ENCODE measurements around the gene R3HDM2. TPM values are rescaled to one million over a fixed set of nuclear protein-coding genes. Genes with fewer than 3 reads are reported as not detected.
A peak's percentile ranks its signal among the peaks of the same experiment; 100 is the strongest.

R3HDM2 gene
- total and polyA plus RNA-seq, 2 donors (not counting 1 experiment from before 2014, with no cell fraction given) = 104 to 129 TPM

- ChIA-PET CTCF (interaction anchor here (1.2 to 8.8 kb wide), 2 partner anchors 17 to 95 kb away, joined by 4 to 838 read pairs; partner anchors contain the start of genes SHMT2 and STAC3), POLR2A (interaction anchor here (1.0 kb wide), 1 partner anchor 10 kb away, joined by 4 read pairs; the partner anchor contains the start of gene SHMT2)
- H3K36me3 ChIP-seq (replicated peaks in 1 of 2; ENCODE audit: control extremely low read depth in 1 of 2, control insufficient read depth in 1 of 2, extremely low read depth in 1 of 2, insufficient read depth in 2 of 2, low read length in 1 of 2) = no peaks in the 10 kb centered on the region
- H3K27ac ChIP-seq (ENCODE audit: low read length in 2 of 2) = no peak overlapping the region
- intact Hi-C loops (cut with micrococcal nuclease) = no loop called here
- no peak overlapping the region for H3K4me2 ChIP-seq (replicated peaks; ENCODE audit: low read depth, low read length, poor library complexity, severe bottlenecking)
- peaks cover 30% of the 10 kb centered on the region for H4K20me1 ChIP-seq (ENCODE audit: control insufficient read depth, insufficient read depth, low read length, poor library complexity, severe bottlenecking)
- peaks cover 80 to 82% of the 10 kb centered on the region in 2 donors for H3K4me1 ChIP-seq (ENCODE audit: control insufficient read depth in 2 of 2, insufficient read depth in 2 of 2, low read length in 2 of 2)
- peaks cover 5% of the 10 kb centered on the region for H3K79me2 ChIP-seq (ENCODE audit: control insufficient read depth, insufficient read depth, low read length)
- DNase-seq = no peak
- Mint-ChIP-seq H3K9me3 (ENCODE audit: insufficient read depth) (no peaks in the 10 kb centered on the region), H3K4me1 (peaks cover 72% of the 10 kb centered on the region), H3K27ac (no peak overlapping the region), H3K27me3 (peaks cover 63% of the 10 kb centered on the region), H3K4me3 (no peak overlapping the region)
- H3K4me3 ChIP-seq (ENCODE audit: control extremely low read depth in 1 of 5, extremely low read depth in 1 of 5, insufficient read depth in 1 of 5, low read depth in 2 of 5, low read length in 4 of 5) = no peak overlapping the region
- ATAC-seq (ENCODE audit: low read depth) = no peak
- no peak overlapping the region for H2AFZ ChIP-seq (ENCODE audit: insufficient read depth, low read depth, low read length, poor library complexity, severe bottlenecking)
- H3K9me3 ChIP-seq (ENCODE audit: control extremely low read depth in 1 of 3, control insufficient read depth in 2 of 3, insufficient read depth in 1 of 3, low read length in 2 of 3) = peaks cover 0 to 43% (median 0%) of the 10 kb centered on the region in 3 donors
- H3K27me3 ChIP-seq (replicated peaks in 1 of 4; ENCODE audit: control extremely low read depth in 1 of 4, control insufficient read depth in 3 of 4, insufficient read depth in 4 of 4, low read length in 3 of 4) = peaks cover 0 to 93% (median 61%) of the 10 kb centered on the region in 4 experiments
- WGBS (ENCODE audit: insufficient coverage) = 62% methylated on average over 13 of the region's 14 CpGs
- no peak for TF ChIP-seq CTCF (IDR thresholded peaks at IDR 0.05)
- peak; percentile 34 for TF ChIP-seq EZH2 (IDR thresholded peaks at IDR 0.05; ENCODE audit: borderline replicate concordance, insufficient read depth, low read depth, low read length, poor library complexity, severe bottlenecking)
- H3K9ac ChIP-seq (ENCODE audit: low read length) = no peak overlapping the region
Measured at GRCh38 chr12:57219205-57219992, 211.4 kb downstream of the R3HDM2 start.

Measured in B cell (primary cell).